Psoas muscle (tissue), 8 donors: ENCODE data around the gene JAGN1. TPM values are rescaled to one million over a fixed set of nuclear protein-coding genes. Genes with fewer than 3 reads are reported as not detected.
"Not testable (repeated sequence)": the region's sequence is repeated elsewhere in the genome, so short reads cannot be mapped to it uniquely, and the experiment has no call there.

ENCODE experiments used
- ATAC-seq, 4 donors: fragments of 200-7000 bp; cut with Tn5 transposase; one replicate each; pipeline ENCODE4 v1.9.1; 2020; ENCODE audit warnings: moderate library complexity in 3 of 4, mild to moderate bottlenecking in 2 of 4
- DNase-seq, 2 donors: peaks; one replicate each; pipeline ENCODE4 v3.0.0-alpha.2; 2020
- H3K27ac ChIP-seq: fragments of 200-600 bp; one replicate; pipeline ENCODE4 v1.8.0; 2022
- H3K27me3 ChIP-seq, 3 donors: fragments of 200-600 bp in 1 of 3; one replicate each; pipeline versions ENCODE4 v1.6.1 to v1.8.0; 2013 to 2022; ENCODE audit warnings: low read length in 2 of 3, mild to moderate bottlenecking in 2 of 3, moderate library complexity in 1 of 3; ENCODE audit not compliant: insufficient read depth in 3 of 3
- H3K36me3 ChIP-seq, 2 donors: fragments of 200-600 bp in 1 of 2; one replicate each; pipeline versions ENCODE4 v1.6.1 to v1.8.0; 2013 to 2022; ENCODE audit warnings: low read depth in 1 of 2, mild to moderate bottlenecking in 1 of 2, moderate library complexity in 1 of 2; ENCODE audit not compliant: insufficient read depth in 1 of 2
- H3K4me1 ChIP-seq: fragments of 200-600 bp; one replicate; pipeline ENCODE4 v1.8.0; 2022
- H3K4me3 ChIP-seq: fragments of 200-600 bp; one replicate; pipeline ENCODE4 v1.8.0; 2022; ENCODE audit warnings: mild to moderate bottlenecking
- H3K9me3 ChIP-seq: fragments of 200-600 bp; one replicate; pipeline ENCODE4 v1.8.0; 2022
- WGBS, 3 donors: extraction: QIAGEN DNeasy Blood & Tissue Kit; methylation state at CpG; one replicate each; pipeline versions ENCODE4 v1.1.6 to v1.1.7; 2013; 5-methylcytosine and 5-hydroxymethylcytosine counted together
- intact Hi-C, 2 donors: fragments of 100-400 bp; cut with DNase I; formaldehyde crosslinking; loops; one replicate each; pipeline versions ENCODE4 v1.11.0 to v1.14.2; 2022
- polyA plus RNA-seq, 3 donors: library from polyadenylated mRNA; stranded (reverse); fragments of 200-250 nt; gene quantifications; one replicate each; pipeline ENCODE4 v1.2.3, GENCODE V29; 2013
- total RNA-seq, 4 donors: library from RNA; stranded (reverse); fragmentation: NEBNext Ultra II Directional in 2 of 4; extraction: Animal tissue kit (Norgen Biotek cat#: 25700) in 2 of 4; gene quantifications; one replicate each; pipeline versions ENCODE4 v1.2.1 to v1.2.4, GENCODE V29; 2021 to 2023
- TF ChIP-seq, protein P1 (sequence below): fragments of 200-600 bp; IDR thresholded peaks from one replicate; pipeline ENCODE4 v1.8.0; 2022; ENCODE audit warnings: antibody characterized with exemption
- donor health status: healthy with polysubstance abuse.
- donor health status: DM: no; HTN: no; CAD: no; lungs with moderate emphysema.
- donor health status: Bipolar disorder and iron deficiency.
- donor health status: healthy.
- donor health status: DM: yes; HTN: yes; CAD: no.
- donor health status: DM: no; HTN: no; CAD: no.
- donor health status: DM: no; HTN: no; CAD: no.
- donor health status: DM: yes; HTN: yes; CAD: no.

Gene JAGN1
- total and polyA plus RNA-seq, 7 donors = 18.6 to 98.2 (median 44.4) TPM

DNA sequence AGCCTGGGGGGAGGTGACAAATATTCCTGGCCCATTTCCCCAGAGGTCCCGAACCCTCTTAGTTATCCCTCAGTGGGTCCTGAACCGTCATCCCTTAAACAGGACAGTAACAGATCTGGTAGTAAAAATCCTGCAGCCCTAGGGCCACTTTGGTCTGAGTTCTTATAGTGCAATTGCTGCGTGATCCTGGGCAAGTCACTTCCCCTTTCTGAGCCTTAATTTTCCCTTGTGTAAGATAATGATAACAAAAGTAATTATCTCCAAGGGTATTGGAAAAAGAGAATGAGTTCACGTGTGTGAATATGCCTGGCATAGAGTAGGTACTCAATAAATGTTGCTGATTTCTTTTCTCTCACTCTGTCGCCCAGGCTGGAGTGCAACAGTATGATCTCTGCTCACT, 2.9 kb upstream of the JAGN1 start:
- H3K4me3 ChIP-seq = no peak overlapping the region
- 84 to 90% (median 85%) methylated on average over 5 of the region's 5 CpGs for WGBS, 3 donors
- H3K36me3 ChIP-seq = peaks cover 2 to 4% of the 10 kb centered on the region in 2 donors
- ATAC-seq = no peak
- H3K27me3 ChIP-seq = no peaks in the 10 kb centered on the region
- TF ChIP-seq, protein P1, sequence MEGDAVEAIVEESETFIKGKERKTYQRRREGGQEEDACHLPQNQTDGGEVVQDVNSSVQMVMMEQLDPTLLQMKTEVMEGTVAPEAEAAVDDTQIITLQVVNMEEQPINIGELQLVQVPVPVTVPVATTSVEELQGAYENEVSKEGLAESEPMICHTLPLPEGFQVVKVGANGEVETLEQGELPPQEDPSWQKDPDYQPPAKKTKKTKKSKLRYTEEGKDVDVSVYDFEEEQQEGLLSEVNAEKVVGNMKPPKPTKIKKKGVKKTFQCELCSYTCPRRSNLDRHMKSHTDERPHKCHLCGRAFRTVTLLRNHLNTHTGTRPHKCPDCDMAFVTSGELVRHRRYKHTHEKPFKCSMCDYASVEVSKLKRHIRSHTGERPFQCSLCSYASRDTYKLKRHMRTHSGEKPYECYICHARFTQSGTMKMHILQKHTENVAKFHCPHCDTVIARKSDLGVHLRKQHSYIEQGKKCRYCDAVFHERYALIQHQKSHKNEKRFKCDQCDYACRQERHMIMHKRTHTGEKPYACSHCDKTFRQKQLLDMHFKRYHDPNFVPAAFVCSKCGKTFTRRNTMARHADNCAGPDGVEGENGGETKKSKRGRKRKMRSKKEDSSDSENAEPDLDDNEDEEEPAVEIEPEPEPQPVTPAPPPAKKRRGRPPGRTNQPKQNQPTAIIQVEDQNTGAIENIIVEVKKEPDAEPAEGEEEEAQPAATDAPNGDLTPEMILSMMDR = no peak
- no peak overlapping the region for H3K27ac ChIP-seq
- DNase-seq = no peak
- H3K9me3 ChIP-seq = no peaks in the 10 kb centered on the region
- H3K4me1 ChIP-seq = peaks cover 6% of the 10 kb centered on the region
- intact Hi-C loops = no loop called here

DNA sequence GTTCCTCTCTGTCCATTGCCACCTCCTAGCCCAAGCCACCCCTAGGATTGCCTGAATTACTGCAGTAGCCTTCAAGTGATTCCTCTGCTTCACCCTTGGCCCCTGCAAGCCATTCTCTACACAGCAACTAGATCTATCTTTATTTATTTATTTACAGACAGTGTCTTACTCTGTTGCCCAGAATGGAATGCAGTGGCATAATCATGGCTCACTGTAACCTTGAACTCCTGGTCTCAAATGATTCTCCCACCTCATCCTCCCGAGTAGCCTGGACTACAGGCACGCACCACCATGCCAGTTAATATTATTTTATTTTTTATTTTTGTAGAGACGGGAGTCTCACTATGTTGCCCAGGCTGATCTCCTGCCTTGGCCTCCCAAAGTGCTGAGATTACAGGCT, 1.9 kb upstream of the JAGN1 start:
- intact Hi-C loops = no loop called here
- no peaks in the 10 kb centered on the region for H3K27me3 ChIP-seq
- ATAC-seq = no peak
- no peaks in the 10 kb centered on the region for H3K9me3 ChIP-seq
- no peak overlapping the region for H3K4me3 ChIP-seq
- peaks cover 10 to 12% of the 10 kb centered on the region in 2 donors for H3K36me3 ChIP-seq
- DNase-seq = no peak
- H3K4me1 ChIP-seq = peaks cover 6% of the 10 kb centered on the region
- TF ChIP-seq, protein P1 = no peak
- WGBS, 3 donors = 75 to 85% (median 80%) methylated on average over 3 of the region's 3 CpGs
- H3K27ac ChIP-seq = no peak overlapping the region

DNA sequence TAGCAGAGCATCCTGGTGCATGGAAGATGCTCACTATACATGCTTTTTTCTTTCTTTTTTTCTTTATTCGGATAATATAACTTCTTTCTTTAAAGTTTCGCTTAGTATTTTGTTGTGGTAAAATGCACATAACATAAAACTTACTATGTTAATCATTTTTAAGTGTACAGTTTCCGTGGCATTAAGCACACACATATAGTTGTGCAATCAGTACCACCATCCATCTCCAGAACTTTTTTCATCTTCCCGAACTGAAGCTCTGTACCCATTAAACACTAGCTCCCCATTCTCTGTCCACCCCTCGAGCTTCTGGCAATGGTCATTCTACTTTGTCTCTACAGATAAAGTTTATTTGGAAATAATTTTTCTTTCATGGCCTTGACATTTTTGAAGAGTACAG, 1.0 kb upstream of the JAGN1 start:
- Histone ChIP-seq H3K4me1 (peaks cover 10% of the 10 kb centered on the region), H3K9me3 (no peaks in the 10 kb centered on the region), H3K27me3 (no peaks in the 10 kb centered on the region), H3K27ac (no peak overlapping the region), H3K4me3 (no peak overlapping the region), H3K36me3 (peaks cover 10 to 20% of the 10 kb centered on the region in 2 donors)
- WGBS, 3 donors = 76 to 84% (median 77%) methylated on average over 5 of the region's 5 CpGs
- DNase-seq = no peak
- TF ChIP-seq, protein P1 = no peak
- ATAC-seq = no peak
- intact Hi-C loops = no loop called here

DNA sequence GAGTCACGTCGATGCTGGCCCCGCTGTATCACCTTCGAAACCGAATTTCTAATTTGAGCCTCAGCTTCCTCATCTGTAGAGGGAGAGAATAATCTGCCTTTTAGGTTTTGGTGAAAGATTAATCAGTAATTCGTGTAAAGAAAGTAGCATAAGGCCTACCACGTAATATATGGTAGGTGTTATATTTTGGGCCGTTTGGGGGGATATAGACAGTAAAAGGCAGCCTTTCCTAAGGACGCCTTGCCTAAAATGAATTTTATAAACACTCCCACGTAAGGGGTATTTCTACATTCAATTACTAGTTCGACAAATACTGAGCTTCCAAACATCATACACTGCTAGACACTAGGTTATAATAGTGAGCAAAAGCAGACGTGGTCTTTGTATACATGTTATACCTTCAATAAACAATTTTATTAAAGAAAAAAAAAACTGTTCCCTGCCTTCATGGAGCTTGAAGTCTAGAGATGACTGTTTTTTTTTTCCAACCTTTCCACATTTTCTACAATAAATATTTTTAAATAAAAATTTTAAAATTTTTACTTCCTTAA, 737 bp downstream of the JAGN1 start:
- H3K36me3 ChIP-seq = peaks cover 10 to 20% of the 10 kb centered on the region in 2 donors
- H3K4me3 ChIP-seq = peak overlapping the region; percentile 73
- peak overlapping the region; percentile 94 for H3K27ac ChIP-seq
- TF ChIP-seq, protein P1 = no peak
- 9 to 11% (median 10%) methylated on average over 12 of the region's 12 CpGs for WGBS, 3 donors
- ATAC-seq = no peak
- peaks cover 10% of the 10 kb centered on the region for H3K4me1 ChIP-seq
- H3K27me3 ChIP-seq = no peaks in the 10 kb centered on the region
- DNase-seq = no peak
- intact Hi-C loops = no loop called here
- no peaks in the 10 kb centered on the region for H3K9me3 ChIP-seq

DNA sequence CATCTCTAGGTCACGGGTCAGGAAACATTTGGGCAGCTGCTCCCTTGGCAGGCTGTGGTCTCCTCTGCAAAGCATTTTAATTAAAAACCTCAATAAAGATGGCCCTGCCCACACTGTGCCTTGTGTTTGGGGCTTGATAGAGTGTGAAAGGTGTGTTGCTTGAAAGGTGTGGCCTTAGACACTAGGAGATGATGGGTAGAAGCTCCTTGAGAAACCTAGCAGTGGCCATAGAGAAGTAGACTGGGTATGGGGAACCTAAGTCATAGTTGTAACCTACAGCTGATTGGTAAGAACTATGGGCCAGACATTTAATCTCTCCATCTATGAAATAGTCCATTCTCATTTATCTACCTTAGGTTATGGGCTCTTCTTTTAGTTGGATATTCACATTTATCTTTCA, 3.3 kb downstream of the JAGN1 start:
- Histone ChIP-seq H3K27ac (peak overlapping the region; percentile 47), H3K4me1 (peaks cover 16% of the 10 kb centered on the region), H3K9me3 (no peaks in the 10 kb centered on the region), H3K36me3 (peaks cover 10 to 20% of the 10 kb centered on the region in 2 donors), H3K4me3 (no peak overlapping the region), H3K27me3 (no peaks in the 10 kb centered on the region)
- 55 to 60% (median 57%) methylated on average over 1 of the region's 1 CpG for WGBS, 3 donors
- TF ChIP-seq, protein P1 = no peak
- intact Hi-C loops = no loop called here
- ATAC-seq (no peak), DNase-seq (no peak)

DNA sequence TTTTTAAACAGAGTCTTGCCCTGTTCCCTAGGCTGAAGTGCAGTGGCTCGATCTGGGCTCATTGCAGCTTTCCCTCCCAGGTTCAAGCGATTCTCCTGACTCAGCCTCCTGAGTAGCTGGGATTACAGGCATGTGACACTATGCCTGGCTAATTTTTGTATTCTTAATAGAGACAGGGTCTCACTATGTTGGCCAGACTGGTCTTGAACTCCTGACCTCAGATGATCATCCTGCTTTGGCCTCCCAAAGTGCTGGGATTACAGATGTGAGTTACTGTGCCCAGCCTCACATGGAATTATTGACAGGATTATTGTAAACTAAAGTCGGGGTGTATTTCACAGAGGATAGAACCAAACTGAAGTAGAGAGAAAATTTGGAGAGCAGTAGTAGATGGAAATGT, 5.3 kb downstream of the JAGN1 start:
- H3K4me1 ChIP-seq = peaks cover 16% of the 10 kb centered on the region
- intact Hi-C loops, H3K4me3 ChIP-seq, DNase-seq, H3K9me3 ChIP-seq, H3K27me3 ChIP-seq, H3K27ac ChIP-seq, ATAC-seq: not testable (repeated sequence)
- 82 to 96% (median 95%) methylated on average over 3 of the region's 3 CpGs for WGBS, 3 donors
- peaks cover 10 to 20% of the 10 kb centered on the region in 2 donors for H3K36me3 ChIP-seq

DNA sequence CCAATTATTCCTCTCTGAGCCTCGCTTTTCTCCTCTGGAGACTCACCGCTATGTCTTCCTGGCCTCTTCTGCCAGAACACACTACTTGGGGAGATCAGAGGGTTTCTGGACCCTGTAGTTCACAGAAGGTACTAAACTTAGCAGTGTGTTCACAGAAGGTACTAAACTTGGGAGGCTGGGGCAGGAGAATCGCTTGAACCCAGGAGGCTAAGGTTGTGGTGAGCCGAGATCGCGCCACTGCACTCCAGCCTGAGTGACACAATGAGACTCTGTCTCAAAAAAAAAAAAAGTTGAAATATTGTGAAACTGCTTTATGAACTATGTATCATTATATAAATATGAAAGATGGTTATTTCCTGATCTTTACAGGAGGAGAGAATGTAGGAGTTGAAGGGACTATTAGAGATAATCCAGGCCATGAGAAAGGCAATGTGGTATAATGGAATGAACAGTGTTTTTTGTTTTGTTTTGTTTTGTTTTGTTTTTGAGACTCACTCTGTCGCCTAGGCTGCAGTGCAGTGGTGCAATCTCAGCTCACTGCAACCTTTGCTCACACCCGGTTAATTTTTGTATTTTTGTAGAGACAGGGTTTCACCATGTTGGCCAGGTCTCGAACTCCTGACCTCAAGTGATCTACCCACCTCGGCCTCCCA, 6.5 kb downstream of the JAGN1 start:
- ATAC-seq, intact Hi-C loops, H3K9me3 ChIP-seq, H3K4me1 ChIP-seq, H3K4me3 ChIP-seq, DNase-seq, H3K27me3 ChIP-seq, H3K27ac ChIP-seq: not testable (repeated sequence)
- 90 to 92% (median 91%) methylated on average over 9 to 10 of the region's 10 CpGs for WGBS, 3 donors
- peaks cover 10 to 20% of the 10 kb centered on the region in 2 donors for H3K36me3 ChIP-seq
